HFFc6 (cell line): ENCODE results near the gene GFPT2. TPM values are rescaled to one million over a fixed set of nuclear protein-coding genes. Genes with fewer than 3 reads are reported as not detected.

Experiments used
- DNase-seq: peaks from one replicate; pipeline ENCODE4 v3.0.0-alpha.2; 2018
- H3K27ac Mint-ChIP-seq: 2 replicates; pipeline ENCODE4 v1.8.0; 2020; ENCODE audit warnings: mild to moderate bottlenecking, mixed read lengths
- H3K27me3 Mint-ChIP-seq: 2 replicates; pipeline ENCODE4 v1.8.0; 2021; ENCODE audit warnings: mild to moderate bottlenecking, moderate library complexity, mixed read lengths; ENCODE audit not compliant: insufficient read depth
- H3K36me3 Mint-ChIP-seq: 2 replicates; pipeline ENCODE4 v1.8.0; 2021; ENCODE audit warnings: low read depth, mixed read lengths
- H3K4me1 Mint-ChIP-seq: 2 replicates; pipeline ENCODE4 v1.8.0; 2020; ENCODE audit warnings: low read depth, mixed read lengths
- H3K4me3 Mint-ChIP-seq: 2 replicates; pipeline ENCODE4 v1.8.0; 2020; ENCODE audit warnings: mild to moderate bottlenecking, moderate library complexity, mixed read lengths
- H3K9me3 Mint-ChIP-seq: 2 replicates; pipeline ENCODE4 v1.8.0; 2020; ENCODE audit warnings: mild to moderate bottlenecking, mixed read lengths
- total RNA-seq, 6 experiments: library from RNA; stranded (reverse); fragmentation: NEBNext Ultra II Directional; extraction: Animal tissue kit (Norgen Biotek cat#: 25700); gene quantifications; 2 replicates in 1 of 6; 3 replicates in 5 of 6; pipeline ENCODE4 v1.2.3, GENCODE V29; 2021
- TF ChIP-seq, protein P1 (sequence below): fragments of 200-600 bp; sonication (generic); IDR thresholded peaks from 2 replicates; pipeline ENCODE4 v1.5.0; 2021; ENCODE audit warnings: antibody characterized with exemption, mild to moderate bottlenecking

Gene GFPT2
- total RNA-seq, 6 experiments from 2014 or later = 0.54 to 3.8 (median 1.1) TPM

- no peaks in the 10 kb centered on the region for H3K36me3 Mint-ChIP-seq
- DNase-seq = no peak
- no peaks in the 10 kb centered on the region for H3K4me1 Mint-ChIP-seq
- no peak overlapping the region for H3K27ac Mint-ChIP-seq
- H3K9me3 Mint-ChIP-seq = no peaks in the 10 kb centered on the region
- peaks cover 7% of the 10 kb centered on the region for H3K27me3 Mint-ChIP-seq
- H3K4me3 Mint-ChIP-seq = no peak overlapping the region
- TF ChIP-seq, protein P1, sequence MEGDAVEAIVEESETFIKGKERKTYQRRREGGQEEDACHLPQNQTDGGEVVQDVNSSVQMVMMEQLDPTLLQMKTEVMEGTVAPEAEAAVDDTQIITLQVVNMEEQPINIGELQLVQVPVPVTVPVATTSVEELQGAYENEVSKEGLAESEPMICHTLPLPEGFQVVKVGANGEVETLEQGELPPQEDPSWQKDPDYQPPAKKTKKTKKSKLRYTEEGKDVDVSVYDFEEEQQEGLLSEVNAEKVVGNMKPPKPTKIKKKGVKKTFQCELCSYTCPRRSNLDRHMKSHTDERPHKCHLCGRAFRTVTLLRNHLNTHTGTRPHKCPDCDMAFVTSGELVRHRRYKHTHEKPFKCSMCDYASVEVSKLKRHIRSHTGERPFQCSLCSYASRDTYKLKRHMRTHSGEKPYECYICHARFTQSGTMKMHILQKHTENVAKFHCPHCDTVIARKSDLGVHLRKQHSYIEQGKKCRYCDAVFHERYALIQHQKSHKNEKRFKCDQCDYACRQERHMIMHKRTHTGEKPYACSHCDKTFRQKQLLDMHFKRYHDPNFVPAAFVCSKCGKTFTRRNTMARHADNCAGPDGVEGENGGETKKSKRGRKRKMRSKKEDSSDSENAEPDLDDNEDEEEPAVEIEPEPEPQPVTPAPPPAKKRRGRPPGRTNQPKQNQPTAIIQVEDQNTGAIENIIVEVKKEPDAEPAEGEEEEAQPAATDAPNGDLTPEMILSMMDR = no peak
Measured at GRCh38 chr5:180305481-180305880, 47.7 kb downstream of the GFPT2 start.

DNA sequence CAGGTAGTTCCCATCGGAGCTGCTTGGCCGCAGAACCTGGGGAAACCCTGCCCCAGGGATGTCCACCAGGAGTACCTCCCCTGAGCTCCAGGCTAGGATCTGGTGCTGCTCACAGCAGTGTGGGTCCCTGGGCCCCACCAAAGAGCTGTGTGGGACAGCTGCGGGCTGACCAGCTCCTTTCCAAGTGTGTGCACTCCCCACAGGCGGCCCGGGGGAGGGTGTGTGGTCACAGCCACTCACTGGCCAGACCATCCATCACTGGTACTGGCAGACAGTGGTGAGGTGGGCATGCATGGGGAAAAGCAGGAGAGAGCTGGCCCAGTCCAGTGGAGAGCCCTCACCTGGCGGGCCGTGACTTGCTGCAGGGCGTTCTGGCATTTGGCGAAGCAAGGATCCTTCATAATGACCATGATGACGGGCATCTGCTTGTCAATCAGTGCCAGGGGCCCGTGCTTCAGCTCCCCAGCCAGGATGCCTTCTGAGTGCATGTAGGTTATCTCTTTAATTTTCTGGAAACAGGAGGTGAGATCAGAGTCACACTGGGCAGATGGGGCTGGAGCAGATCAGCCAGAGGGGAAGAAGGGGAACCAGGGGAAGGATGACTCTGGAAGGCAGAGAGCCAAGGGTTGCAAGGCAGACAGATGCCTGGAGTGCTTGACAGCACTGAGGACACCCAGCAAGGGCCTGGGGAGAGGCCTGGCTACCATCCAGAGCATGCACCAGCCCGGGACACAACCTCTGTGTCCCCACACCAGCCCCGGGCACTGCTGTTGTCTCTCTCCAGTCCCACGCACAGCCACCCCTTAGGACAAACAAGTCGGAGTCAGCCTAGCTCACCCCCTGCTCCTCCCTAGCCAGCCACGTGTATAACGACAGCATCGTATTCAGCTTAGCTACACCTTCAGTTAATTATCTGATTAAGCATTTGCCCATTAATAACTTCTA is 48.4 kb downstream of the GFPT2 start:
- Mint-ChIP-seq H3K36me3 (no peaks in the 10 kb centered on the region), H3K4me3 (no peak overlapping the region), H3K27me3 (peaks cover 7% of the 10 kb centered on the region), H3K27ac (no peak overlapping the region), H3K4me1 (no peaks in the 10 kb centered on the region), H3K9me3 (no peaks in the 10 kb centered on the region)
- no peak for DNase-seq
- TF ChIP-seq, protein P1 = no peak

DNA sequence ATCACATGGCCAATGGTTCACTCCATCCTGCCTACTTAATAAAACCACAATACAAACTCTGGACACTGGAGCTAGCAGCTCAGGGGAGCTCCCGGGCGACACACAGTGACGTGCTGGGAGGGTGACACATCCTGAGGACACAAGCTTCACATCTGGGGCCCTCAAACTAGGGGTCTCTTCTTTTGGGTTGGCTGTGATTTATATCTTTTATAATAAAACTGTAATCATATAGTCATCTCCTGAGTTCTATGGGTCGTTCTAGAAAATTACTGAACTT is 49.2 kb downstream of the GFPT2 start:
- H3K36me3 Mint-ChIP-seq = no peaks in the 10 kb centered on the region
- no peak overlapping the region for H3K27ac Mint-ChIP-seq
- no peak overlapping the region for H3K4me3 Mint-ChIP-seq
- no peaks in the 10 kb centered on the region for H3K9me3 Mint-ChIP-seq
- TF ChIP-seq, protein P1 = no peak
- H3K27me3 Mint-ChIP-seq = peaks cover 7% of the 10 kb centered on the region
- no peaks in the 10 kb centered on the region for H3K4me1 Mint-ChIP-seq
- DNase-seq = no peak

- Mint-ChIP-seq H3K27me3 (peaks cover 7% of the 10 kb centered on the region), H3K27ac (no peak overlapping the region), H3K36me3 (no peaks in the 10 kb centered on the region), H3K4me1 (no peaks in the 10 kb centered on the region), H3K9me3 (no peaks in the 10 kb centered on the region), H3K4me3 (no peak overlapping the region)
- DNase-seq = no peak
- TF ChIP-seq, protein P1 = no peak
Measured at GRCh38 chr5:180303226-180304015, 49.7 kb downstream of the GFPT2 start.

DNA sequence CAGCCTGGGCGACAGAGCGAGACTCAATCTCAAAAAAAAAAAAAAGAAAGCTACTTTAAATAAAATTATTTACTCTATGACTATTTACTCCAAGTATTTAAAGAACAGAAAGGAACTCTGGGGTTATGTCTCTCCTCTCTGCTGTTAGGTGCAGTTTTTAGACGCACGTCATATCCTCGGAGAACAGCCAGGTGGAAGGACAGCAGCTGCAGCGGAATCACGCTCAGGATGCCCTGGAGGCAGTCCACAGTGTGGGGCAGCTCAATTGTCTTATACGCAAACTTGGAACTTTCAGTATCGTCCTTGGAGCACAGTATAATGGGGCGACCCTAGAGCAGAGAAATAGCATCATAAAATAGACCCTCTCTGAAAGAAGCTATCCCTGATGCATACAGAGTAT is 50.9 kb downstream of the GFPT2 start:
- H3K4me3 Mint-ChIP-seq = no peak overlapping the region
- no peak overlapping the region for H3K27ac Mint-ChIP-seq

More for the DNA sequence above, 50.9 kb downstream of the GFPT2 start:
- H3K4me1 Mint-ChIP-seq = no peaks in the 10 kb centered on the region
- TF ChIP-seq, protein P1 = no peak
- H3K36me3 Mint-ChIP-seq = no peaks in the 10 kb centered on the region
- H3K27me3 Mint-ChIP-seq = peaks cover 6% of the 10 kb centered on the region
- no peak for DNase-seq
- no peaks in the 10 kb centered on the region for H3K9me3 Mint-ChIP-seq
